ENCODE data around the gene SERPINA1.

- TF ChIP-seq CHCHD3 (CRISPR knock-in tag; IDR thresholded peaks at IDR 0.05) (no peak), ZNF496 (CRISPR knock-in tag; IDR thresholded peaks at IDR 0.05; ENCODE audit: insufficient replicate concordance) (no peak), FIP1L1 (IDR thresholded peaks at IDR 0.05; ENCODE audit: borderline replicate concordance, insufficient read depth, low read depth, low read length) (no peak), RELA (CRISPR knock-in tag; IDR thresholded peaks at IDR 0.05) (no peak), MAX (IDR thresholded peaks at IDR 0.05) (no peak), HNF4G (IDR thresholded peaks at IDR 0.05; ENCODE audit: borderline replicate concordance, low read depth, low read length) (no peak), HNF4G (CRISPR knock-in tag; IDR thresholded peaks at IDR 0.05; ENCODE audit: borderline replicate concordance, low read depth) (no peak)
Measured at GRCh38 chr14:94389104-94389469, 685 bp upstream of the SERPINA1 start.
